ENCODE measurements around the gene SOCS7. TPM values are rescaled to one million over a fixed set of nuclear protein-coding genes. Genes with fewer than 3 reads are reported as not detected.

Gene SOCS7
- total and polyA plus RNA-seq, 4 donors, result 0.74 to 11.0 (median 2.9) TPM

- Histone ChIP-seq H3K27ac (ENCODE audit: low read depth in 1 of 2, low read length in 2 of 2) (no peak overlapping the region), H3K4me1 (ENCODE audit: control insufficient read depth in 4 of 4, insufficient read depth in 4 of 4, low read length in 3 of 4) (peaks cover 6 to 11% (median 7%) of the 10 kb centered on the region in 4 donors), H3K36me3 (ENCODE audit: control insufficient read depth in 4 of 4, insufficient read depth in 3 of 4, low read depth in 1 of 4, low read length in 3 of 4) (no peaks in the 10 kb centered on the region), H3K4me3 (ENCODE audit: low read depth in 1 of 3, low read length in 3 of 3) (no peak overlapping the region), H3K9ac (ENCODE audit: low read depth in 1 of 2, low read length in 2 of 2) (no peak overlapping the region), H3K27me3 (ENCODE audit: control insufficient read depth in 4 of 4, insufficient read depth in 4 of 4, low read length in 3 of 4) (no peaks in the 10 kb centered on the region), H3K9me3 (ENCODE audit: control insufficient read depth in 4 of 4, low read length in 3 of 4) (no peaks in the 10 kb centered on the region)
- no peak for DNase-seq (ENCODE audit: low spot score)
- TF ChIP-seq HNF4G (IDR thresholded peaks at IDR 0.05) (no peak), YY1 (IDR thresholded peaks at IDR 0.05) (no peak), GABPA (IDR thresholded peaks at IDR 0.05 in 1 of 2, conservative IDR thresholded peaks at IDR 0.05 in 1 of 2) (no peak), JUND (IDR thresholded peaks at IDR 0.05) (no peak), RAD21 (IDR thresholded peaks at IDR 0.05) (no peak), HNF4A (conservative IDR thresholded peaks at IDR 0.05) (no peak), TAF1 (conservative IDR thresholded peaks at IDR 0.05) (no peak), ZBTB33 (IDR thresholded peaks at IDR 0.05) (no peak), FOXA1 (IDR thresholded peaks at IDR 0.05) (no peak), SP1 (IDR thresholded peaks at IDR 0.05) (no peak)
- TF ChIP-seq, protein P1, sequence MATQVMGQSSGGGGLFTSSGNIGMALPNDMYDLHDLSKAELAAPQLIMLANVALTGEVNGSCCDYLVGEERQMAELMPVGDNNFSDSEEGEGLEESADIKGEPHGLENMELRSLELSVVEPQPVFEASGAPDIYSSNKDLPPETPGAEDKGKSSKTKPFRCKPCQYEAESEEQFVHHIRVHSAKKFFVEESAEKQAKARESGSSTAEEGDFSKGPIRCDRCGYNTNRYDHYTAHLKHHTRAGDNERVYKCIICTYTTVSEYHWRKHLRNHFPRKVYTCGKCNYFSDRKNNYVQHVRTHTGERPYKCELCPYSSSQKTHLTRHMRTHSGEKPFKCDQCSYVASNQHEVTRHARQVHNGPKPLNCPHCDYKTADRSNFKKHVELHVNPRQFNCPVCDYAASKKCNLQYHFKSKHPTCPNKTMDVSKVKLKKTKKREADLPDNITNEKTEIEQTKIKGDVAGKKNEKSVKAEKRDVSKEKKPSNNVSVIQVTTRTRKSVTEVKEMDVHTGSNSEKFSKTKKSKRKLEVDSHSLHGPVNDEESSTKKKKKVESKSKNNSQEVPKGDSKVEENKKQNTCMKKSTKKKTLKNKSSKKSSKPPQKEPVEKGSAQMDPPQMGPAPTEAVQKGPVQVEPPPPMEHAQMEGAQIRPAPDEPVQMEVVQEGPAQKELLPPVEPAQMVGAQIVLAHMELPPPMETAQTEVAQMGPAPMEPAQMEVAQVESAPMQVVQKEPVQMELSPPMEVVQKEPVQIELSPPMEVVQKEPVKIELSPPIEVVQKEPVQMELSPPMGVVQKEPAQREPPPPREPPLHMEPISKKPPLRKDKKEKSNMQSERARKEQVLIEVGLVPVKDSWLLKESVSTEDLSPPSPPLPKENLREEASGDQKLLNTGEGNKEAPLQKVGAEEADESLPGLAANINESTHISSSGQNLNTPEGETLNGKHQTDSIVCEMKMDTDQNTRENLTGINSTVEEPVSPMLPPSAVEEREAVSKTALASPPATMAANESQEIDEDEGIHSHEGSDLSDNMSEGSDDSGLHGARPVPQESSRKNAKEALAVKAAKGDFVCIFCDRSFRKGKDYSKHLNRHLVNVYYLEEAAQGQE (IDR thresholded peaks at IDR 0.05), result no peak
- 88% methylated on average over 10 of the region's 10 CpGs for WGBS
Measured at GRCh38 chr17:38431346-38432145, 79.9 kb downstream of the SOCS7 start.

- no peak for DNase-seq (ENCODE audit: low spot score)
- Histone ChIP-seq H3K36me3 (ENCODE audit: control insufficient read depth in 4 of 4, insufficient read depth in 3 of 4, low read depth in 1 of 4, low read length in 3 of 4) (no peaks in the 10 kb centered on the region), H3K9ac (ENCODE audit: low read depth in 1 of 2, low read length in 2 of 2) (no peak overlapping the region), H3K4me3 (ENCODE audit: low read depth in 1 of 3, low read length in 3 of 3) (no peak overlapping the region), H3K27ac (ENCODE audit: low read depth in 1 of 2, low read length in 2 of 2) (no peak overlapping the region), H3K4me1 (ENCODE audit: control insufficient read depth in 4 of 4, insufficient read depth in 4 of 4, low read length in 3 of 4) (no peaks in the 10 kb centered on the region), H3K27me3 (ENCODE audit: control insufficient read depth in 4 of 4, insufficient read depth in 4 of 4, low read length in 3 of 4) (no peaks in the 10 kb centered on the region), H3K9me3 (ENCODE audit: control insufficient read depth in 4 of 4, low read length in 3 of 4) (no peaks in the 10 kb centered on the region)
- WGBS, result 91% methylated on average over 21 of the region's 21 CpGs
- no peak for TF ChIP-seq RXRA (IDR thresholded peaks at IDR 0.05)
- no peak for TF ChIP-seq ATF3 (IDR thresholded peaks at IDR 0.05)
- TF ChIP-seq TAF1 (conservative IDR thresholded peaks at IDR 0.05), result no peak
Measured at GRCh38 chr17:38434178-38434665, 82.6 kb downstream of the SOCS7 start.
